HEK293 (cell line): ENCODE results near the gene AKR1A1.

Experiments
- CTCF ChIA-PET: fragments of 350-600 bp; formaldehyde crosslinking; extraction: SDS; loops from one replicate; lab custom pipeline; 2021; ENCODE audit warnings: antibody characterized with exemption; lab: Yijun Ruan, JAX
- POLR2A ChIA-PET: fragments of 300-600 bp; formaldehyde crosslinking; extraction: SDS; loops from one replicate; lab custom pipeline; 2020; ENCODE audit warnings: antibody characterized with exemption, inconsistent platforms; lab: Yijun Ruan, JAX
- H3K27ac ChIP-seq: fragments of 200-500 bp; sonication (Bioruptor generic); 2 replicates; pipeline ENCODE4 v1.5.1; 2014; ENCODE audit warnings: low read depth, low read length, control low read depth, inconsistent platforms; ENCODE audit errors: extremely low read depth
- H3K36me3 ChIP-seq, 2 experiments: fragments of 200-500 bp in 1 of 2; sonication (Bioruptor generic) in 1 of 2; 1 replicate in 1 of 2; 2 replicates in 1 of 2; pipeline ENCODE4 v1.5.1; 2014 to 2017; ENCODE audit warnings: inconsistent platforms in 2 of 2, low read length in 2 of 2; ENCODE audit not compliant: control insufficient read depth in 2 of 2, insufficient read depth in 1 of 2
- H3K4me1 ChIP-seq: fragments of 200-500 bp; sonication (Bioruptor generic); 2 replicates; pipeline ENCODE4 v1.5.1; 2014; ENCODE audit warnings: mild to moderate bottlenecking, low read length, inconsistent platforms; ENCODE audit not compliant: control insufficient read depth, insufficient read depth
- H3K4me3 ChIP-seq: 2 replicates; pipeline ENCODE4 v1.5.1; 2011; ENCODE audit warnings: low read depth, mild to moderate bottlenecking, control low read depth, low read length, moderate library complexity
- H3K9me3 ChIP-seq: fragments of 200-500 bp; sonication (Bioruptor generic); 2 replicates; pipeline ENCODE4 v1.5.1; 2014; ENCODE audit warnings: low read depth, low read length, inconsistent platforms; ENCODE audit not compliant: control insufficient read depth, insufficient read depth
- ATF2 ChIP-seq: fragments of 450-650 bp; formaldehyde crosslinking; IDR thresholded peaks from 2 replicates; pipeline ENCODE4 v1.5.1; 2016; ENCODE audit warnings: missing biosample characterization, missing genetic modification characterization, low read depth
- HOXD13 ChIP-seq: sonication (generic); formaldehyde crosslinking; IDR thresholded peaks from 2 replicates; pipeline ENCODE4 v1.8.0; 2022; ENCODE audit warnings: missing genetic modification reagents, borderline replicate concordance
- IKZF3 ChIP-seq: fragments of 450-650 bp; IDR thresholded peaks from 2 replicates; pipeline ENCODE4 v1.5.0; 2018; ENCODE audit warnings: missing biosample characterization, mild to moderate bottlenecking, missing genetic modification characterization, moderate library complexity
- RBAK ChIP-seq: fragments of 450-650 bp; formaldehyde crosslinking; IDR thresholded peaks from 2 replicates; pipeline ENCODE4 v1.5.1; 2016; ENCODE audit warnings: missing biosample characterization, missing genetic modification characterization
- SETDB1 ChIP-seq: IDR thresholded peaks from one replicate; pipeline ENCODE4 v1.6.1; 2017; ENCODE audit warnings: mild to moderate bottlenecking, low read length, moderate library complexity, mixed read lengths; ENCODE audit not compliant: insufficient read length
- ZBTB48 ChIP-seq: fragments of 450-650 bp; formaldehyde crosslinking; IDR thresholded peaks from 2 replicates; pipeline ENCODE4 v1.5.1; 2016; ENCODE audit warnings: missing biosample characterization, missing genetic modification characterization
- ZBTB8A ChIP-seq: fragments of 450-650 bp; formaldehyde crosslinking; IDR thresholded peaks from 2 replicates; pipeline ENCODE4 v1.5.1; 2016; ENCODE audit warnings: missing biosample characterization, missing genetic modification characterization
- ZFHX2 ChIP-seq: fragments of 450-650 bp; formaldehyde crosslinking; conservative IDR thresholded peaks from 2 replicates; pipeline ENCODE4 v1.5.1; 2016; ENCODE audit warnings: missing biosample characterization, missing genetic modification characterization
- ZNF121 ChIP-seq: fragments of 450-650 bp; formaldehyde crosslinking; IDR thresholded peaks from 2 replicates; pipeline ENCODE4 v1.5.1; 2016; ENCODE audit warnings: missing biosample characterization, missing genetic modification characterization
- ZNF138 ChIP-seq: fragments of 450-650 bp; formaldehyde crosslinking; IDR thresholded peaks from 2 replicates; pipeline ENCODE4 v1.5.1; 2016; ENCODE audit warnings: missing biosample characterization, missing genetic modification characterization, borderline replicate concordance
- ZNF16 ChIP-seq: fragments of 450-650 bp; formaldehyde crosslinking; IDR thresholded peaks from 2 replicates; pipeline ENCODE4 v1.5.1; 2016; ENCODE audit warnings: low read depth, missing biosample characterization, missing genetic modification characterization
- ZNF311 ChIP-seq: fragments of 450-650 bp; formaldehyde crosslinking; IDR thresholded peaks from 2 replicates; pipeline ENCODE4 v1.5.1; 2017; ENCODE audit warnings: missing biosample characterization, missing genetic modification characterization, borderline replicate concordance
- ZNF394 ChIP-seq: fragments of 450-650 bp; formaldehyde crosslinking; IDR thresholded peaks from 2 replicates; pipeline ENCODE4 v1.5.1; 2016; ENCODE audit warnings: missing biosample characterization, missing genetic modification characterization, mild to moderate bottlenecking, moderate library complexity, borderline replicate concordance
- ZNF433 ChIP-seq: fragments of 450-650 bp; formaldehyde crosslinking; IDR thresholded peaks from 2 replicates; pipeline ENCODE4 v1.5.1; 2016; ENCODE audit warnings: missing biosample characterization, missing genetic modification characterization, low read depth
- ZNF510 ChIP-seq: fragments of 450-650 bp; formaldehyde crosslinking; IDR thresholded peaks from 2 replicates; pipeline ENCODE4 v1.5.1; 2018; ENCODE audit warnings: mild to moderate bottlenecking, missing genetic modification characterization, missing biosample characterization; ENCODE audit not compliant: insufficient replicate concordance
- ZNF530 ChIP-seq: fragments of 450-650 bp; formaldehyde crosslinking; IDR thresholded peaks from 2 replicates; pipeline ENCODE4 v1.5.1; 2016; ENCODE audit warnings: low read depth, missing biosample characterization, missing genetic modification characterization
- ZNF558 ChIP-seq: fragments of 450-650 bp; formaldehyde crosslinking; IDR thresholded peaks from 2 replicates; pipeline ENCODE4 v1.5.1; 2016; ENCODE audit warnings: missing biosample characterization, missing genetic modification characterization
- ZNF654 ChIP-seq: fragments of 450-650 bp; formaldehyde crosslinking; IDR thresholded peaks from 2 replicates; pipeline ENCODE4 v1.5.1; 2016; ENCODE audit warnings: low read depth, missing biosample characterization, missing genetic modification characterization
- ZNF664 ChIP-seq: fragments of 450-650 bp; formaldehyde crosslinking; IDR thresholded peaks from 2 replicates; pipeline ENCODE4 v1.5.1; 2016; ENCODE audit warnings: missing biosample characterization, missing genetic modification characterization
- ZNF704 ChIP-seq: fragments of 450-650 bp; formaldehyde crosslinking; IDR thresholded peaks from 2 replicates; pipeline ENCODE4 v1.5.1; 2016; ENCODE audit warnings: missing biosample characterization, missing genetic modification characterization
- ZNF792 ChIP-seq: fragments of 450-650 bp; formaldehyde crosslinking; IDR thresholded peaks from 2 replicates; pipeline ENCODE4 v1.5.1; 2016; ENCODE audit warnings: missing biosample characterization, missing genetic modification characterization

The AKR1A1 gene

GRCh38 chr1:45545553-45546310 is 4.9 kb upstream of the AKR1A1 start:
- H3K4me1 ChIP-seq, result no peaks in the 10 kb centered on the region
- no peak overlapping the region for H3K4me3 ChIP-seq
- no peak overlapping the region for H3K27ac ChIP-seq
- CTCF ChIA-PET, result interaction anchor here (0.9 to 2.0 kb wide), 2 partner anchors 18 to 33 kb away, joined by 4 to 6 read pairs; no protein-coding TSS in a partner anchor
- POLR2A ChIA-PET, result interaction anchor here (1.0 to 6.9 kb wide), 3 partner anchors 10 to 25 kb away, joined by 3 to 50 read pairs (median 4); partner anchors contain the start of gene PRDX1
- H3K9me3 ChIP-seq, result no peaks in the 10 kb centered on the region
- no peaks in the 10 kb centered on the region for H3K36me3 ChIP-seq
- TF ChIP-seq IKZF3 (tag by site-specific recombination), result no peak
- no peak for TF ChIP-seq ZNF138 (tag by site-specific recombination)
- no peak for TF ChIP-seq ZBTB48 (tag by site-specific recombination)
- TF ChIP-seq ZFHX2 (tag by site-specific recombination), result no peak
- no peak for TF ChIP-seq ZNF704 (tag by site-specific recombination)
- TF ChIP-seq ZNF121 (tag by site-specific recombination), result no peak
- TF ChIP-seq ZBTB8A, result no peak
- TF ChIP-seq SETDB1, result no peak
- TF ChIP-seq ZNF16, result no peak
- no peak for TF ChIP-seq ZNF530 (tag by site-specific recombination)
- no peak for TF ChIP-seq ZNF558 (tag by site-specific recombination)
- no peak for TF ChIP-seq RBAK (tag by site-specific recombination)
- no peak for TF ChIP-seq ZNF311 (tag by site-specific recombination)

GRCh38 chr1:45551684-45552083 is 1.1 kb downstream of the AKR1A1 start:
- H3K36me3 ChIP-seq, result peaks cover 0 to 36% of the 10 kb centered on the region in 2 experiments; a peak in 2 of 3 replicates
- POLR2A ChIA-PET, result interaction anchor here (1.0 to 5.0 kb wide), 11 partner anchors 12 to 212 kb away, joined by 3 to 66 read pairs (median 6); partner anchors contain the start of genes MUTYH, NASP, PRDX1 and TOE1
- H3K27ac ChIP-seq, result no peak overlapping the region
- TF ChIP-seq ZNF394 (tag by site-specific recombination) (no peak), ZNF664 (tag by site-specific recombination) (no peak), ZNF654 (tag by site-specific recombination) (no peak), ATF2 (no peak), ZNF433 (tag by site-specific recombination) (no peak), ZNF792 (tag by site-specific recombination) (no peak), ZNF510 (tag by site-specific recombination) (no peak), HOXD13 (CRISPR knock-in tag) (no peak)
- TF ChIP-seq, all 188 proteins: peak for 0
- H3K4me3 ChIP-seq, result peak overlapping the region; percentile 62
- CTCF ChIA-PET, result interaction anchor here (0.9 to 1.9 kb wide), 5 partner anchors 18 to 39 kb away, joined by 3 to 8 read pairs (median 6); partner anchors contain the start of gene PRDX1
- H3K9me3 ChIP-seq, result no peaks in the 10 kb centered on the region
- H3K4me1 ChIP-seq, result peaks cover 3% of the 10 kb centered on the region; the same call in 1 of the 2 replicates
